Right lobe of liver (tissue), 4 donors: ENCODE results near the gene BIVM.

Experiments
- POLR2A ChIP-seq: fragments of 450-650 bp; IDR thresholded peaks from one replicate; pipeline ENCODE4 v1.6.1; 2017; ENCODE audit warnings: antibody characterized with exemption, mild to moderate bottlenecking
- TF ChIP-seq, protein P1 (sequence below), 4 donors: fragments of 200-600 bp in 3 of 4; fragments of 450-650 bp in 1 of 4; IDR thresholded peaks; one replicate each; pipeline versions ENCODE4 v1.5.1 to v1.8.0; 2016 to 2022; ENCODE audit warnings: antibody characterized with exemption in 4 of 4, mild to moderate bottlenecking in 2 of 4
- donor health status: DM: no; HTN: no; CAD: no.
- donor health status: DM: no; HTN: no; CAD: no.
- donor health status: DM: no; HTN: yes; CAD: no.

DNA sequence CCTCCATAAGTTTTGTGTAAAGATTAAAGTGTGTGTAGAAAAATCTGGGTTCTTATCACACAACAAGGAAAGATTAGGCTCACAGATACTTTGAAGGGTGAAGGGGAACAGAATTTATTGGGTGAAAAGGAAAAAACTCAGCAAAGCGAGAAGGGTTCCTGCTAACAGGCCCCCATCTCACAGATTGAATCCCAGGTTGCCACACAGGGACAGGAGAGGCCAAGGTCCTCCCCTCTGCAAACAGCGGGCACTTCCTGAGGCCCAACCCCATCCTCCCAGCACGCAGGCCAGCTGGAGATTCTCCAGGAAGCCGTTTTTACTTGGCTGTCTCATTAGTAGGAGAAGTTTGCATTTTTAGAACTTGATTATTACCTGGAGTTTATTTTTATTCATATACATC, 31.7 kb downstream of the BIVM start:
- TF ChIP-seq, protein P1, sequence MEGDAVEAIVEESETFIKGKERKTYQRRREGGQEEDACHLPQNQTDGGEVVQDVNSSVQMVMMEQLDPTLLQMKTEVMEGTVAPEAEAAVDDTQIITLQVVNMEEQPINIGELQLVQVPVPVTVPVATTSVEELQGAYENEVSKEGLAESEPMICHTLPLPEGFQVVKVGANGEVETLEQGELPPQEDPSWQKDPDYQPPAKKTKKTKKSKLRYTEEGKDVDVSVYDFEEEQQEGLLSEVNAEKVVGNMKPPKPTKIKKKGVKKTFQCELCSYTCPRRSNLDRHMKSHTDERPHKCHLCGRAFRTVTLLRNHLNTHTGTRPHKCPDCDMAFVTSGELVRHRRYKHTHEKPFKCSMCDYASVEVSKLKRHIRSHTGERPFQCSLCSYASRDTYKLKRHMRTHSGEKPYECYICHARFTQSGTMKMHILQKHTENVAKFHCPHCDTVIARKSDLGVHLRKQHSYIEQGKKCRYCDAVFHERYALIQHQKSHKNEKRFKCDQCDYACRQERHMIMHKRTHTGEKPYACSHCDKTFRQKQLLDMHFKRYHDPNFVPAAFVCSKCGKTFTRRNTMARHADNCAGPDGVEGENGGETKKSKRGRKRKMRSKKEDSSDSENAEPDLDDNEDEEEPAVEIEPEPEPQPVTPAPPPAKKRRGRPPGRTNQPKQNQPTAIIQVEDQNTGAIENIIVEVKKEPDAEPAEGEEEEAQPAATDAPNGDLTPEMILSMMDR (IDR thresholded peaks at IDR 0.05) = no peak
- TF ChIP-seq POLR2A = no peak
